Measurements from ENCODE around the gene GGT6.

The GGT6 gene

GRCh38 chr17:4536742-4537411 lies 23.5 kb downstream of the GGT6 start:
- DNase-seq = no peak

- no peak for DNase-seq
Observed at GRCh38 chr17:4536259-4536741, 24.1 kb downstream of the GGT6 start.

DNA sequence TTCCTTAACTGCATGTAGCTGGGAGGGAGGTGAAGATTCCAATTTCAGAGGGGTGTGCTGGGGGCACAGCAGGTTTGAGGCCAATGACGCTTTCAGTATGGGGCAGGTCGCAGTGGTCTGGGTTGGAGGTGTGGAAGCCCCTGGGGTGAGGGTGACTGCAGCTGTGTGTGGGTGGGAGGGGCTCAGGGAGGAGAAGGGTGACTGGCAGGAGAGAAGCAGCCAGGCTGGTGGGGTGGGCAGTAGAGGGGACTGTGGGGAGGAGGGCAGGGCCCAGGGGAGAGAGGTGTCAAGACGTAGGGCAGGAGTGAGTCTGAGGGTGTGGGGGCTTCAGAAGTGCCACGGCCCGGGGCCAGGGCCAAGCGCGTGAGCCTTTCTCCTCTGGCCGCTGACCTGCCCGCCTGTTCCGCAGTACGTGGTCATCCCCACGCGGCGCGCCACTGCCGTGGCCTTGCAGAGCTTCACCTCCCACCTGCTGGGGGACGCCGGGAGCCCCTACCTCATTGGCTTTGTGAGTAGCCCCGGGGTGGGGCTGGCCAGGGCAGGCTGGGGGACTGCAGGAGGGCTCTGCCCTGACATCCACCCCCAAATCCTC lies 24.6 kb downstream of the GGT6 start:
- no peak for DNase-seq

GRCh38 chr17:4534928-4535666 lies 25.3 kb downstream of the GGT6 start:
- DNase-seq = no peak

- no peak for DNase-seq
Observed at GRCh38 chr17:4534515-4534914, 25.9 kb downstream of the GGT6 start.

DNA sequence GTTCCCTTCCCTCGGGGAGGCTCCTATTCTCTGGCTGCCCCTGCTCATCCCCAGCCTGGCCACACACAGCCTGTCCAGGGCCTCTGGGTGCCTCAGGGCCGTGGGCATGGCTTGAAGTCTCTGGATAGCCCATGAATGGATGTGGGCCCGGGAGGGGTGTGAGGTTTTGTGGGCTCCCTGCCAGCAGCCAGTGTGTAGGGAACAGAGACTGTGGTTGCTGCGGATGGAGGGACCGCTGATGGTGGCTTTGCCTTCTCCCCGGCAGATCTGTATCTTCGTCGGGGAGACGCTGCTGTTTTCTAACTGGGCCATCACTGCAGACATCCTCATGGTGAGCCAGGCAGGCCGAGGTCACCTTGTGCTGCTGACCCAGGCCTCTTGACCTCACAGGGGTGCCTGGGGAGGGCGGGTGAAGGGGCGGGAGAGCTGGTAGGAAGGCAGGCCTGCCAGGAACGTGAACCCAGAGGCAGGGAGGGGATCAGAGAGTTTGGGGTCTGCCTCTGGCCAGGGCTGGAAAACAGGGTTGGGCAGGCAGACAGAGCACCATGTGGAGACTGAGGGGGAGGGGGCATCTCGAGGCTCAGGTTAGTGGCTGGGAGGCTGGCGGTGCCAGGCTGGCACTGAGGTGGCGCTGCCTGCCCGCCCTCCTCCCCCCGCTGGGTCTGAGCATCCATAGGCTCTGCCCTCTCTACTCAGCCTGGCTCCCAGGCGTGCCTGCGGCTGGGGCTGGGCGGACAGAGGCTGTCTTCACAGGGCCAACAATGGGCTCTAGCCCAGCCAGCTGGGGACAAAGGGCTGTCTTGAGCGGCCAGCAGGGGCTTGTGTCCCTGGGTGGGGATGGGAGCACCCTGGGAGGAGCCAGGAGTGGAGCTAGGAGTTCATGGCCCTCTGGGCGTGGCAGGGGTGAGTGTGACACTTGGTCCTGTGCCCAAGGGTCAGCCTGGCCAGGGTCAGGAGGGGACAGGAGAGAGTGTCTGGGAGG lies 26.6 kb downstream of the GGT6 start:
- no peak for DNase-seq

DNA sequence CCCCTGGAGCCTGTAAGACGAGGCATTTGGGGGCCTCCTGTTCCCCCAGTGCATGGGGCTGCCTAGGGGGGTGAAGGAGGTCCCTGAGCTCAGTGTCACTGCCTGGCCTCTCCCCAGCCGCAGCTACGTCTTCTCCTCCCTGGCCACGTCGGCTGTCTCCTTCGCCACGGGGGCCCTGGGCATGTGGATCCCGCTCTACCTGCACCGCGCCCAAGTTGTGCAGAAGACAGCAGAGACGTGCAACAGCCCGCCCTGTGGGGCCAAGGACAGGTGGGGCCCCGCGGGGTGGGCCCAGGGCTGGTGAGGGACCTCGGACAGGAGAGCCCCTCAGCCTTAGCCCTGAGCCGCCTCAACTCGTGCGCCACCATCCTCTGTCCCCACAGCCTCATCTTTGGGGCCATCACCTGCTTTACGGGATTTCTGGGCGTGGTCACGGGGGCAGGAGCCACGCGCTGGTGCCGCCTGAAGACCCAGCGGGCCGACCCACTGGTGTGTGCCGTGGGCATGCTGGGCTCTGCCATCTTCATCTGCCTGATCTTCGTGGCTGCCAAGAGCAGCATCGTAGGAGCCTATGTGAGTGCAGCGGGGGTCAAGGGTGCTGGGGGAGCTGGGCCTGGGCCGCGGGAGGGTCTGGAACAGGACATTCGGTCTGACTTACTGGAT lies 27.4 kb downstream of the GGT6 start:
- no peak for DNase-seq

GRCh38 chr17:4531988-4532736 lies 28.2 kb downstream of the GGT6 start:
- no peak for DNase-seq

DNA sequence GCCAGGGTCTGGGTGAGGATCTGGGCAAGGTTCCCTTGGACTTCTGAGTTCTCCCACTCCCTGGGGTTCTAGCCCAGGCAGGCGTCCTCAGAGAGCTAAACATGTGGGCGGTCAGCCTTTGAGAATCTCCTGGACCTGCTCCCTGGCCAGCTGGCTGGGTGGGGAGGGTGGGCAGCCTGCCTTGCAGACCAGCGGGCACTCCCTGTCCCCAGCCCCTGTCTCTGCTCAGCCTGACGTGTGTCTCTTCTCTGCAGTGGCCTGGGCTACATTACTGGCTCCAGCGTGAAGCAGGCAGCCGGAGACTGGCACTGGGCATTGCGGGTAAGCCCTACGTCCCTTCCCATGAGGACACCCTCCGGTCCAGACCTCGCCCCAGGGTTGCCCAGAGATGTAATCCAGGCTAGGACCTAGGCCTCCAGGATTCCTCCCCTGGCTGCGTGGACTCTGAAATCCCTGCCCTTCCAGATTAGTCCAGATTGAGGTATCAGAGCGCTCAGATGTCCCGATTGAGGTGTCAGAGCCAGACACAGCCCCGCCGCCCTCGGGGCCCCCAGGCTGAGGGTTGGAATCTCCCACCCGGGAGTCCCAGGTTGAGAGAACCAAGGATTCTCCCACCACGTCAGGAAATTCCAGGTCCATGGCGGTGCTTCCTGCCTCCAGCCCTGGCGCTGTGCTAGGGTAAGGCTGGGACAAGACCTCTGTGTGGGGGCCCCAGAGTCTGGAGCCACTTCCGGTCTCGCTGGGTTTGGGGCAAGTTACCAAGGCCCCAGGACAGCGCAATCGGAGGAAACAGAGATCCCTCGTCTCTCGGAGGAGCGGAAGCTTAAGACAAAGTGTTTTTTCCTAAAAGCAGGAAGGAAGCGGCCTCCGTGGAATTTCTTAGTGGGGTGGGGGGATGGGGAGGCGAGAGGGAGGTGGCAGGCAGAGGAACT lies 29.3 kb downstream of the GGT6 start:
- DNase-seq = no peak

DNA sequence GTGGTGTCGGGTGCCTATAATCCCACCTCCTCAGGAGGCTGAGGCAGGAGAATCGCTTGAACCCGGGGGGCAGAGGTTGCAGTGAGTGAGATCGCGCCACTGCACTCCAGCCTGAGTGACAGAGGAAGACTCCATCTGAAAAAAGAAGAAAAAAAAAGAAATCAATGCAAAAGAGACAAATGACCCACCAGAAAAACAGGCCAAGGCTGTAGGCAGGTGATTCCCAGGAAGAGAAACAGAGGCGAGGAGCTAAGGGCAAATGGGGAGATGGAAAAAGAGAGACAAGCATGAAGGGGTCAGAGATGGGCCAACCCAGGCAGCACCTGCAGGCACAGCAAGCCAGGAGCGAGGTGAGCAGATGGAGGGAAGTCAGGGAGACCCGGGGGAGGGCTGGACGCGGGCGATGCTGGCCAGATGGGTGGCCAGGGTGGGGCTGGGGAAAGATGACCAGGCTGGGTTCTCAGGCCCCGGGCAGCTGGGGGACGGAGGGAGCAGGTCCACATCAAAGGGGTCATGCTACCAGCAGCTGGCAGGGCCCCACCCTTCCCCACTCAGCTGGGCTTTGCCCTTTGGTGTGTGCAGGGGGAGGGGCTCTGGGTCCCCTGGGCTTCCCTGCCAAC lies 30.7 kb downstream of the GGT6 start:
- no peak for DNase-seq

GRCh38 chr17:4527566-4528125 lies 32.7 kb downstream of the GGT6 start:
- DNase-seq = no peak

DNA sequence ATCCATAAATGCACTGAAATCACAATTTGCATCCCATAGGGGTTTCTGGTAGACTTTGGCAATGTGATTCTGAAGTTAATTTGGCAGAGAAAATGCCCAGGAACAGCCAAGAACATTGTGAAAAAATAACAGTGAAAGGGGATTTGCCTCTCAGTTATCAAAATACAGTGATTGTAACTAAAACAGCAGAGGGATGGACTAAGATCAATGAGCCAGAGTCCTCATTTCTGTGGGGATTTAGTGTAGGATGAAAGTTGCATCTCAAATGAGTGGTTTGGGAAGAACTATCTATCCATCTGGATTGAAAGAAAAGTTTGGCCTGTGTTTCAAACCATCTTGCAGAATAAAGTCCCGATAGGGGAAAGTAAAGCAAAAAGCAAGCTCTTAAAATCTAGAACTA lies 33.2 kb downstream of the GGT6 start:
- DNase-seq = no peak

- no peak for DNase-seq
Observed at GRCh38 chr17:4525691-4526397, 34.5 kb downstream of the GGT6 start.

DNA sequence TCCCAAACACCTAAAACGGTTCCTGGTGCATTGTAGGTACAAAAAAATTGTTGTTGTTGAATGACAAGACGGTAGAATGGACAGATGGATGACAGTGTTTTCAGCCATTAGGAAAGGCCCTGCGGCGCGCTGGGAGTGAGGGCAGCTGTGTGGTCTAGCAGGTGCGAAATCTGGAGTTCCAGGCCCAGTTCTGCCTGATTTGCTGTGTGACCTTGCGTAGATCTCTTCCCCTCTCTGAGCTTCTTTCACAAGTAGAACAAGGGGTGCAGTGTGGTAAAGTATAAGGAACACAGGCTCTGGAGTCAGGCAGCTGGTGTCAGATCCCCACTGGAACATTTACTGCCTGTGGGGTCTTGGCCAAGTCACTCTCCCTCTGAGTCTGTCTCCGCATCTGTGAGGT lies 36.4 kb downstream of the GGT6 start:
- DNase-seq = no peak

DNA sequence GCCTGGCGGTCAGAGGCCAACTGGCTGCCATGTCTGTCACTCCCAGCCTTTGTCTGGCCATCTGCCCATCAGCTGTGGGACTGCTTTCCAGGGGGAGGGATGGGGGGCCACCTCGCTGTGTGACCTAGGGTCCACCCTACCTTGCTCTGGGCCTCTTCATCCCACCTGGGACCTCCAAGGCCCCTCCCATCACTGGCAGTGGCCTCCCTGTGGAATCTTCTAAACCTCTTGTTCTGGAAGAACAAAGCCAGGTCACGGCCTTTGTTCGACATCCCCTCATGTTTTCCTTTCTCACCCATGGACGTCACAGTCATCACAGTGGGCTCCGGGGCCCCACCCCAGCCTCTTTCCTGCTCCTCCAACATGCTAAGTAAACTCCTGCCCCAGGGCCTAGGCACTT lies 37.7 kb downstream of the GGT6 start:
- no peak for DNase-seq

- DNase-seq = no peak
Observed at GRCh38 chr17:4520894-4521600, 39.3 kb downstream of the GGT6 start.

- DNase-seq = no peak
Observed at GRCh38 chr17:4520060-4520893, 40.1 kb downstream of the GGT6 start.

Measured in NCI-H345 (cell line).